K562 (cell line): ENCODE data around the gene CPSF4L. TPM values are rescaled to one million over a fixed set of nuclear protein-coding genes. Genes with fewer than 3 reads are reported as not detected.

ENCODE experiments used
- HSF4 ChIP-seq: fragments of 250-450 bp; sonication (Bioruptor Pico); IDR thresholded peaks from 2 replicates; pipeline ENCODE4 v2.1.2; 2022; ENCODE audit warnings: mild to moderate bottlenecking, moderate library complexity, borderline replicate concordance
- KDM5B ChIP-seq: fragments of 200-600 bp; sonication (generic); IDR thresholded peaks from 2 replicates; pipeline ENCODE4 v1.6.1; 2012; ENCODE audit warnings: low read depth, mild to moderate bottlenecking, moderate library complexity, low read length, control low read depth, inconsistent platforms; ENCODE audit not compliant: insufficient replicate concordance
- NBN ChIP-seq: fragments of 450-650 bp; IDR thresholded peaks from 2 replicates; pipeline ENCODE4 v1.6.1; 2016; ENCODE audit warnings: low read depth, mild to moderate bottlenecking
- POLR2G ChIP-seq: fragments of 200-400 bp; formaldehyde crosslinking; IDR thresholded peaks from 2 replicates; pipeline ENCODE4 v1.6.1; 2017; ENCODE audit warnings: low read depth, mild to moderate bottlenecking, antibody characterized with exemption, low read length, moderate library complexity
- SMAD3 ChIP-seq: fragments of 450-650 bp; formaldehyde crosslinking; conservative IDR thresholded peaks from 2 replicates; pipeline ENCODE4 v1.4.0; 2020; ENCODE audit warnings: mild to moderate bottlenecking
- TEAD1 ChIP-seq, 2 experiments: fragments of 450-650 bp in 1 of 2; sonication (generic) in 1 of 2; formaldehyde crosslinking; IDR thresholded peaks; 2 replicates each; pipeline versions ENCODE4 v1.4.0 to v1.8.0; 2020 to 2022; ENCODE audit warnings: mild to moderate bottlenecking in 2 of 2, missing genetic modification reagents in 1 of 2
- ZBTB1 ChIP-seq: sonication (generic); formaldehyde crosslinking; IDR thresholded peaks from 2 replicates; pipeline ENCODE4 v1.8.1; 2023; ENCODE audit warnings: missing genetic modification reagents, low read depth, mild to moderate bottlenecking, borderline replicate concordance
- ZFP1 ChIP-seq: fragments of 450-650 bp; formaldehyde crosslinking; IDR thresholded peaks from 2 replicates; pipeline ENCODE4 v1.4.0; 2020; ENCODE audit warnings: mild to moderate bottlenecking, mixed read lengths
- ZNF232 ChIP-seq: sonication (generic); formaldehyde crosslinking; IDR thresholded peaks from 2 replicates; pipeline ENCODE4 v1.8.0; 2022; ENCODE audit warnings: mild to moderate bottlenecking, missing genetic modification reagents
- ZNF431 ChIP-seq: sonication (generic); formaldehyde crosslinking; IDR thresholded peaks from 2 replicates; pipeline ENCODE4 v1.8.0; 2022; ENCODE audit warnings: mild to moderate bottlenecking, missing genetic modification reagents
- ZNF695 ChIP-seq: fragments of 450-650 bp; formaldehyde crosslinking; IDR thresholded peaks from 2 replicates; pipeline ENCODE4 v1.4.0; 2020; ENCODE audit warnings: mild to moderate bottlenecking, moderate library complexity
- polyA plus RNA-seq, 8 experiments: library from polyadenylated mRNA; depleted of rRNA in 4 of 8; stranded (reverse) in 5 of 8; unstranded in 3 of 8; fragments of >200 nt; fragmentation: Nextera tagmentation in 2 of 8; fragmentation: Illumina TruSeq in 1 of 8; extraction: Ambion mirVana in 2 of 8; extraction: Trizol in 1 of 8; gene quantifications; 2 replicates each; pipeline versions ENCODE4 v1.2.1 to v1.2.3, GENCODE V29; 2011 to 2014; ENCODE audit warnings: inconsistent platforms in 1 of 8, missing spikeins in 1 of 8
- total RNA-seq, 7 experiments: library from RNA; depleted of rRNA in 6 of 7; stranded (reverse); fragments of >200 nt in 6 of 7; fragmentation: Illumina TruSeq in 2 of 7; extraction: Trizol in 2 of 7; gene quantifications; 2 replicates each; pipeline versions ENCODE4 v1.2.1 to v1.2.3, GENCODE V29; 2011 to 2021; ENCODE audit warnings: low replicate concordance in 1 of 7
- TF ChIP-seq, protein P1 (sequence below): fragments of 450-650 bp; IDR thresholded peaks from one replicate; pipeline ENCODE4 v1.6.1; 2018; ENCODE audit warnings: mild to moderate bottlenecking, moderate library complexity; ENCODE audit not compliant: partially characterized antibody
- TF ChIP-seq, protein P2 (sequence below), 2 experiments: IDR thresholded peaks; 2 replicates each; pipeline ENCODE4 v1.6.1; 2012; ENCODE audit warnings: improper control_type of control experiment in 2 of 2, low read depth in 2 of 2, low read length in 2 of 2, borderline replicate concordance in 1 of 2

CPSF4L gene
- total and polyA plus RNA-seq, 9 of the 15 experiments (the other 6 are each of a cell fraction or from before 2014, with no cell fraction given), result not detected

DNA sequence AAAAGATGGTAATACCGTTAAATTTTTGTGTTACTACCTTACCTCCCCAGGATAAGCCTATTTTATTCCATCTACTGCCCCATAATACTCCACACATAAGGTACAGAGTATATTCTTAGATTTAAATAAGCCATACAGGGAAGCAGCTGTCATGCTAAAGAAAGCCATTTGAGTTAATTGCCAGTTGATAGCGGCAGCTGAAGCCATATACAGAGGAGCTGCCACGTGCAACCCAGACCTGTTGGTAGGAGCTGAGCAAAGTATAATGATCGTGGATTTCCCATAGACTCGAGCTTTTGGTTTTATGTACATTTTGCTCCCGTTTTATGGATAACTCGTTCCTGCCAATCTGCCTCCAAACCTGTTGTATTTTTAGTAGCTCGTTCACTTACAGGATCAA, 12.0 kb downstream of the CPSF4L start (continued):
- TF ChIP-seq ZBTB1 (CRISPR knock-in tag) (no peak), ZNF695 (CRISPR knock-in tag) (no peak), SMAD3 (CRISPR knock-in tag) (no peak), NBN (no peak), POLR2G (no peak), ZFP1 (no peak), ZNF232 (CRISPR knock-in tag) (no peak), KDM5B (no peak), HSF4 (CRISPR knock-in tag) (no peak), TEAD1 (CRISPR knock-in tag; IDR thresholded peaks at IDR 0.05) (no peak), ZNF431 (CRISPR knock-in tag) (no peak)
- TF ChIP-seq, protein P1, sequence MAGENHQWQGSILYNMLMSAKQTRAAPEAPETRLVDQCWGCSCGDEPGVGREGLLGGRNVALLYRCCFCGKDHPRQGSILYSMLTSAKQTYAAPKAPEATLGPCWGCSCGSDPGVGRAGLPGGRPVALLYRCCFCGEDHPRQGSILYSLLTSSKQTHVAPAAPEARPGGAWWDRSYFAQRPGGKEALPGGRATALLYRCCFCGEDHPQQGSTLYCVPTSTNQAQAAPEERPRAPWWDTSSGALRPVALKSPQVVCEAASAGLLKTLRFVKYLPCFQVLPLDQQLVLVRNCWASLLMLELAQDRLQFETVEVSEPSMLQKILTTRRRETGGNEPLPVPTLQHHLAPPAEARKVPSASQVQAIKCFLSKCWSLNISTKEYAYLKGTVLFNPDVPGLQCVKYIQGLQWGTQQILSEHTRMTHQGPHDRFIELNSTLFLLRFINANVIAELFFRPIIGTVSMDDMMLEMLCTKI, result no peak
- TF ChIP-seq, protein P2, sequence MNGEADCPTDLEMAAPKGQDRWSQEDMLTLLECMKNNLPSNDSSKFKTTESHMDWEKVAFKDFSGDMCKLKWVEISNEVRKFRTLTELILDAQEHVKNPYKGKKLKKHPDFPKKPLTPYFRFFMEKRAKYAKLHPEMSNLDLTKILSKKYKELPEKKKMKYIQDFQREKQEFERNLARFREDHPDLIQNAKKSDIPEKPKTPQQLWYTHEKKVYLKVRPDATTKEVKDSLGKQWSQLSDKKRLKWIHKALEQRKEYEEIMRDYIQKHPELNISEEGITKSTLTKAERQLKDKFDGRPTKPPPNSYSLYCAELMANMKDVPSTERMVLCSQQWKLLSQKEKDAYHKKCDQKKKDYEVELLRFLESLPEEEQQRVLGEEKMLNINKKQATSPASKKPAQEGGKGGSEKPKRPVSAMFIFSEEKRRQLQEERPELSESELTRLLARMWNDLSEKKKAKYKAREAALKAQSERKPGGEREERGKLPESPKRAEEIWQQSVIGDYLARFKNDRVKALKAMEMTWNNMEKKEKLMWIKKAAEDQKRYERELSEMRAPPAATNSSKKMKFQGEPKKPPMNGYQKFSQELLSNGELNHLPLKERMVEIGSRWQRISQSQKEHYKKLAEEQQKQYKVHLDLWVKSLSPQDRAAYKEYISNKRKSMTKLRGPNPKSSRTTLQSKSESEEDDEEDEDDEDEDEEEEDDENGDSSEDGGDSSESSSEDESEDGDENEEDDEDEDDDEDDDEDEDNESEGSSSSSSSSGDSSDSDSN (IDR thresholded peaks at IDR 0.05; ENCODE audit: borderline replicate concordance in 1 of 2, low read depth in 2 of 2, low read length in 2 of 2), result no peak
- TF ChIP-seq, all 486 proteins: peak for 0
